ENCODE data around the gene MATN1.

Gene MATN1

GRCh38 chr1:30678209-30678608 lies 45.2 kb downstream of the MATN1 start:
- DNase-seq: no peak

DNA sequence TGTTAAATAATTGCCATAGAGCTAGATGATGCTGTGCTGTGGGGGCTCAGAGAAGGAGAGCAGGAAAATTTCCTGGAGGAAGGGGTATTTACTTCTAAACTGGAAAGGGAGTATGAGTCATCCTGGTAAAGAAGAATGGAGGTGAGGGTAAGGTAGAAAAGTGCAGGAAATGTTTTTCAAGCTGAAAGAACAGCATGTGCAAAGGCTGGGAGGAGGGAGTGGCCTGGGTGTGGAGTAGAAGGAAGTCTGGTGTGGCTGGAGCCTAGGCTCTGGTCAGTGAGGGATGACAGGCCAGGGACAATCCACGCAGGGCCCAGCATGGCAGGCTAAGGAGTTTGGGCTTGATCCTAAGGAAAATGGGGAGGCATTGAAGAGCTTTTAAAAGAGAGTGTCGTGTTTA lies 45.9 kb downstream of the MATN1 start:
- no peak for DNase-seq

DNA sequence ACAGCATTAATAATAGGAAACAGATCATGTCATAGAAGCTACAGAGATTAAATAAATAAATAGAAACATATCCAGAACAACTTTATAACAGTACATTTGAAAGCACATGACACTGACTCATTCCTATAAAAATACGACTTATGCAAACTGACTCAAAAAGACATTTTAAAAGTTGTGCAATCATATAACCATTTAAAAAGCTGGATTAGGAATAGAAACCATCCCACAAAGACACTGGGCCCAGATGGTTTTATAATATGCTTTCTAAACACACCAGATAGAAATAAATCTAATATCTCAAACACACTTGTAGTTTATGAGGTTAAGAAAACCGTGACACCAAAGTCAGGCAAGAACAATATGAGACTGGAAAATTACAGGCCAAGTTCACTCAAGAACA lies 47.6 kb downstream of the MATN1 start:
- DNase-seq: no peak

DNA sequence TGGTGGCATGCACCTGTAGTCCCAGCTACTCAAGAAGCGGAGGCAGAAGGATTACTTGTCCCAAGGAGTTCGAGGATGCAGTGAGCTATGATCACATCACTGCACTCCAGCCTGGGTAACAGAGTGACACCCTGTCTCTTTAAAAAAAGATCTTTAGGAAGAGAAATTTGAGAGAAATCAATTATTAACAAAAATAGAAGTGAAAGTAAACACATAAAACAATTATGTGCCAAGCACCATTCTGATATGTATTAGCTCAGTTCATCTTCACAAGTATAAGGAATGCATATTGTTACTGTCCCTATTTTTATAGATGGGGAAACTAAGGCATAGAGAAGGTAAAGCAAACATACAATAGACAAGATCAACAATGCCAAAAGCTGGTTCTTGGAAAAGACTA lies 48.1 kb downstream of the MATN1 start:
- no peak for DNase-seq

DNA sequence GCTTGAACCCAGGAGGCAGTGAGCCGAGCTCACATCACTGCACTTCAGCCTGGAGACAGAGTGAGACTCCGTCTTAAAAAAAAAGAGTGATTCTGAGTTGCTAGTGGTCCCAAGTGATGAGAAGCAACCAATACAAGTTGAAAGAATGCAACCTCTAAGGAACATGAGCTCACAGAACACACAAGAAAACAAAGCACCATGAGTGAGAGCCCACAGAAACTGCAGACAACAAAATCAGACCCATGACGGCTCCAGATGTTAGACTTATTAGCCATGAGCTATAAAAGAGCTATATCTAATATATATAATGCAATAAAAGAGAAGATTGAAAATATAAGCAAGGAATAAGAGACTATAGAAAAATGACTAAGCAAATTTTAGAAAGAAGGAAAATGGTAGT lies 50.0 kb downstream of the MATN1 start:
- no peak for DNase-seq

- DNase-seq: no peak
These were observed 50.7 kb downstream of the MATN1 start for GRCh38 chr1:30672661-30673060.

DNA sequence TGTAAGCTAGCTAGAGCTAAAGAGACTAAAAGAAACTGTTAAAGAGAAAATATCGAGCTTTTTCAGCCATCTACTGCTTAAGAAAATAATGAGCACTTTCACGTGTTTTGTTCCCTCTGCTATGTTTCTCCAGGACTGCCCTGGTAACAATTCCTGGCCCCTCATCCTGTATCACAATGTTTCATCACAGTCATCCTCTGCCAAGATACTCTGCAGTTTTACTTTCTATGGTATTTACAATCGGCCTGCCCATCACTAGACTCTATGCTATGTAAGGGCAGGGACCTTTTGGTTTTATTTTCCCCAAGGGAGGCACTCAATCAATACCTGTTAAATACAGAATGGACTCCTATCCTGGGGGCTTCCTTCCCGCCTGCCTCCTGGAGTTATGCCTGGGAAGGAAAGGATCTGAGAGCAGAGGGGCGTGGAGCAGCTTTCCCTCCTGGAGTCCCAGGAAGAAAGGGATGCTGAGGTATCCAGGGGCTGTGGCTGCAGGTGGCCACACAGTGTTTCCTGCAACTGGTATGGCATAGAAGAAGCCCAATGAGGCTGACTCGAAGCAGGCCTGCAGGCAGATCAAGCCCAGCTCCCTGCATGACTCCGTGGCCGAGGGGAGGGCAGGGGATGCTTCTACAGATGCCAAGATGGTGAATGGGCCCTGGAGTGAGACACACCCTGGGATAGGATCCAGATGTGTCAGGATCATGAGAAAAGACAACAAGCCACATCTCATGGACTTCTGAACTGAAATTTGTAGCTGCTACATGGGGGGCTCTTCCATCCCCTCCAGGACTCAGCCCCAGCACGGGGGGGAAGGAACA lies 52.9 kb downstream of the MATN1 start:
- DNase-seq: no peak

GRCh38 chr1:30668546-30669327 lies 54.6 kb downstream of the MATN1 start:
- DNase-seq: no peak

DNA sequence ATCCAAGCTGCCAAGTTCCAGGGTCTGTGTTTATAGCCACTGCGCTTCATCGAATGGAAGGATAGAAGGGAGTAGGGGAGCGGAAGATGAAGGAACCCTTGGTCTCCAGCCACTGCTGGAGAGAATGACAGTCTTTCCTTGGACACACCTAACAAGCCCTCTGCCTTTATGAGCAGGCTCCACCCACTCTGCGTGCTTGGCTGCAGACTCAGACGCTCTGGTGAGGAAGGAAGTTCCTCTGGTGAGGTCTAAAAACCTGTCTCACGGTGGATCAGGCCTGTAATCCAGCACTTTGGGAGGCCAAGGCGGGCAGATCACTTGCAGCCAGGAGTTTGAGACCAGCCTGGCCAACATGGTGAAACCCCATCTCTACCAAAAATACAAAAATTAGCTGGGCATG lies 55.4 kb downstream of the MATN1 start:
- DNase-seq: no peak

DNA sequence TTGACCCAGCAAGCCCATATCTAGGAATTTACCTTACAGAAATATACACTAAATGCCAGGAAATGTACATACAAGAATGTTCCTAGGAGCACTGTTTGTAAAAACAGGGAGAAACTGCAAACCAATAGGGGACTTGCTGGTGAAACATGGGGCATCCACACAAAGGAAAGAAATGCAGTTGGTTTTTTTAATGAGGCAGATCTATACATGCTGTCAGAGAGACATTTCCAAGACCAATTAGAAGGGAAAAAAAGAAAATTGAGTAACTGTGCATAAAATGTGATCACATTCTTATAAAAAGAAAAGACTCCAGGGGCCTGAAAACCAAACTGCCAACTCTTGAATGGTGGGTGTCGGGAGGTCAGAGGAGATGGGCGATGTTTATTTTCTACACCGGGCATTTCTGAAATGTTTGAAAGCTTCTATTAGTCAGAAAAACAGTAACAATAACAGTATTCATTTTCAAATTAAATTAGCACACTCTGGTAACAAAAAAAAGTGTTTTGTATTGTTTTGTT lies 56.6 kb downstream of the MATN1 start:
- no peak for DNase-seq

GRCh38 chr1:30665216-30666010 lies 58.0 kb downstream of the MATN1 start:
- no peak for DNase-seq

DNA sequence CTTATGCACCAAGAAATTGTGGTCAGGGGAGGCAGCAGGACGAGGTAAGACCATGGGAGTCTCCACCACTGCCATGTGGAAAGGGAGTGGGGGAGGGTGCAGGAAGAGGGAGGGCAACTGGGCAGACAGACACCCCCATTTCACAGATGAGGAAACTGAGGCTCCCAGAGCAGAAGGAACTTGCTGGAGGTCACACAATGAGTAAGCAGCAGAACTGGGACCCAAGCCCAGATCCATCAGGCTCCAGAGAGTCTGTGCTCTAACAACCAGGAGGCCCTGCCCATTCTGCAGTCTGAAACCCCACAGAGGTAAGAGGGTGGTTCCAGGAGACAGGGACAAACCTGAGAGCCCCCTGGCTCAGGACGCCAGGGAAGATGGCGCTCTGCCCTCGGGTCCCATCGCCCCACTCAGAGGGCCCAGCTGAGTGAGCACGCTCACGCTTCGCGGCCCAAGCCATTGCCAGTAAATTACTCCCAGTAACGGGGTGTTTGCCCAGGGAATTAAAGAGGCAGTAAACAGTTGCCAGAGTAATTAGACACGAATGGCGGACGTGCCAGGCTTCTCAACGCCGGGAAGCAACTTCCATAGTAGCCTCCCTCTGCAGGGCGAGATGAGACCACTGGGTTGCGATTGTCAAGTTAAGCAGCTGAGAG lies 59.2 kb downstream of the MATN1 start:
- DNase-seq: no peak

- no peak for DNase-seq
These were observed 59.7 kb downstream of the MATN1 start for GRCh38 chr1:30663596-30664091.

DNA sequence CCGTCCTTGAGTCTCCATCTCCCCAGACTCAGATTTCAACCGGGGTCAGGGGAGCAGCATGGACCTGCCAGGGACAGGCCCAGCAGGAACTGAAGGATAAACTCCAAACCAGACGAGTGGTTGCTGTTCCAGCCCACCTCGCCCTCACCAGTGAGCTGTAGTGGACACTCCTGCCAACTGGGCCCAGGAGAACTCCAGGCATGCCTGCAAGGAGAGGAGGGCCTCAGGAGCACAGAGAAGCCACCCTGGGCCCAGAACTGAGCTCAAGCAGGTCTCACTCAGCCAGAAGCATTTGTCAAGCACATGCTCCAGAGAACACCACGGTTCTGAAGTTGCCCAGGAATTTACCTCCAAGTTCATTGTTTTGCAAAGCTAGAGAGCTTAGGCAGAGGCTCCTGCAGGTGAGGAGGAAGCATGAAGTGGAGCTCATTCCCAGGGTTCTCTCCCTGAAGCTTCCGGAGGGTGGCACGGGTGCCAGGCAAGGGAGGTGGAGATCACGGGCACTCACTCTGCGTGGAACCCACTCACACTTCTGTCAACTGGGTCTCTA lies 61.0 kb downstream of the MATN1 start:
- DNase-seq: no peak

GRCh38 chr1:30661311-30661710 lies 62.1 kb downstream of the MATN1 start:
- no peak for DNase-seq
